K562 (cell line): ENCODE measurements around the gene ACER3. TPM values are rescaled to one million over a fixed set of nuclear protein-coding genes. Genes with fewer than 3 reads are reported as not detected.
A peak's percentile ranks its signal among the peaks of the same experiment; 100 is the strongest.

Experiments used
- ADNP ChIP-seq: fragments of 200-800 bp; sonication (Bioruptor generic); IDR thresholded peaks from 2 replicates; pipeline ENCODE4 v1.6.1; 2016; ENCODE audit warnings: missing genetic modification characterization, missing compliant biosample characterization
- AFF4 ChIP-seq: sonication (generic); formaldehyde crosslinking; IDR thresholded peaks from 2 replicates; pipeline ENCODE4 v1.8.0; 2023; ENCODE audit warnings: mild to moderate bottlenecking, missing genetic modification reagents
- BRF1 ChIP-seq: IDR thresholded peaks from 3 replicates; pipeline ENCODE4 v1.6.1; 2011; ENCODE audit warnings: borderline replicate concordance, mild to moderate bottlenecking; ENCODE audit not compliant: insufficient read length; ENCODE audit errors: extremely low read depth
- CTCF ChIP-seq, 3 experiments: IDR thresholded peaks in 2 of 3; conservative IDR thresholded peaks in 1 of 3; 2 replicates each; pipeline ENCODE4 v1.5.1; 2011 to 2012; ENCODE audit warnings: low read length in 3 of 3, mild to moderate bottlenecking in 3 of 3, control low read depth in 2 of 3, improper control_type of control experiment in 1 of 3, inconsistent platforms in 1 of 3, low read depth in 1 of 3, mixed read lengths in 1 of 3, moderate library complexity in 1 of 3; ENCODE audit not compliant: insufficient read depth in 2 of 3
- EHMT2 ChIP-seq: fragments of 450-650 bp; IDR thresholded peaks from 2 replicates; pipeline ENCODE4 v1.6.1; 2018; ENCODE audit warnings: antibody characterized with exemption
- KLF1 ChIP-seq: fragments of 450-650 bp; IDR thresholded peaks from 2 replicates; pipeline ENCODE4 v1.6.1; 2016; ENCODE audit warnings: missing genetic modification characterization, missing compliant biosample characterization
- MED1 ChIP-seq: sonication (generic); formaldehyde crosslinking; IDR thresholded peaks from 2 replicates; pipeline ENCODE4 v1.8.1; 2023; ENCODE audit warnings: missing genetic modification reagents, borderline replicate concordance
- MEF2D ChIP-seq: conservative IDR thresholded peaks from 2 replicates; pipeline ENCODE4 v1.6.1; 2016; ENCODE audit warnings: low read depth, missing genetic modification characterization, missing compliant biosample characterization
- NFYB ChIP-seq: IDR thresholded peaks from 2 replicates; pipeline ENCODE4 v1.6.1; 2011; ENCODE audit warnings: mild to moderate bottlenecking, moderate library complexity; ENCODE audit not compliant: insufficient read length; ENCODE audit errors: extremely low read depth
- SAFB ChIP-seq: fragments of 200-400 bp; formaldehyde crosslinking; IDR thresholded peaks from 2 replicates; pipeline ENCODE4 v1.6.1; 2017; ENCODE audit warnings: low read depth, low read length, borderline replicate concordance
- SAP30 ChIP-seq: fragments of 200-600 bp; sonication (generic); IDR thresholded peaks from 2 replicates; pipeline ENCODE4 v1.6.1; 2012; ENCODE audit warnings: borderline replicate concordance, low read depth, mild to moderate bottlenecking, moderate library complexity, low read length, control low read depth, inconsistent platforms; ENCODE audit not compliant: insufficient read depth, poor library complexity, severe bottlenecking
- SREBF2 ChIP-seq: sonication (generic); formaldehyde crosslinking; IDR thresholded peaks from 2 replicates; pipeline ENCODE4 v1.4.0; 2020; ENCODE audit warnings: mild to moderate bottlenecking, missing genetic modification reagents
- TAF1 ChIP-seq: IDR thresholded peaks from 2 replicates; pipeline ENCODE4 v1.6.1; 2011; ENCODE audit warnings: mild to moderate bottlenecking, low read length, moderate library complexity; ENCODE audit not compliant: insufficient read depth, control insufficient read depth, severe bottlenecking; ENCODE audit errors: extremely low read depth
- THRB ChIP-seq: fragments of 450-650 bp; formaldehyde crosslinking; conservative IDR thresholded peaks from 2 replicates; pipeline ENCODE4 v1.4.0; 2022; ENCODE audit warnings: mild to moderate bottlenecking, missing genetic modification characterization
- ZHX1 ChIP-seq: fragments of 150-350 bp; conservative IDR thresholded peaks from 2 replicates; pipeline ENCODE4 v1.6.1; 2014; ENCODE audit warnings: low read length
- polyA plus RNA-seq, 8 experiments: library from polyadenylated mRNA; depleted of rRNA in 4 of 8; stranded (reverse) in 5 of 8; unstranded in 3 of 8; fragments of >200 nt; fragmentation: Nextera tagmentation in 2 of 8; fragmentation: Illumina TruSeq in 1 of 8; extraction: Ambion mirVana in 2 of 8; extraction: Trizol in 1 of 8; gene quantifications; 2 replicates each; pipeline versions ENCODE4 v1.2.1 to v1.2.3, GENCODE V29; 2011 to 2014; ENCODE audit warnings: inconsistent platforms in 1 of 8, missing spikeins in 1 of 8
- total RNA-seq, 7 experiments: library from RNA; depleted of rRNA in 6 of 7; stranded (reverse); fragments of >200 nt in 6 of 7; fragmentation: Illumina TruSeq in 2 of 7; extraction: Trizol in 2 of 7; gene quantifications; 2 replicates each; pipeline versions ENCODE4 v1.2.1 to v1.2.3, GENCODE V29; 2011 to 2021; ENCODE audit warnings: low replicate concordance in 1 of 7

ACER3 gene
- total and polyA plus RNA-seq, 9 of the 15 experiments (the other 6 are each of a cell fraction or from before 2014, with no cell fraction given) = 2.0 to 23.8 (median 9.5) TPM

- TF ChIP-seq ZHX1 = no peak
- no peak for TF ChIP-seq NFYB
- no peak for TF ChIP-seq TAF1
- no peak for TF ChIP-seq BRF1
- no peak for TF ChIP-seq SAP30
- no peak for TF ChIP-seq KLF1 (tag)
- peak; percentile 82; the same call in 1 of the 2 replicates for TF ChIP-seq EHMT2
- no peak for TF ChIP-seq THRB (CRISPR knock-in tag)
- TF ChIP-seq CTCF (IDR thresholded peaks at IDR 0.05 in 2 of 3, conservative IDR thresholded peaks at IDR 0.05 in 1 of 3; ENCODE audit: insufficient read depth in 2 of 3, low read depth in 1 of 3, low read length in 3 of 3) = no peak
- peak; percentile 69; the same call in 1 of the 2 replicates for TF ChIP-seq ADNP
- no peak; the same call in 1 of the 2 replicates for TF ChIP-seq MEF2D
- TF ChIP-seq SAFB = no peak
- TF ChIP-seq AFF4 (CRISPR knock-in tag) = no peak
- TF ChIP-seq MED1 (CRISPR knock-in tag) = no peak
- TF ChIP-seq SREBF2 (CRISPR knock-in tag) = no peak
Measured at GRCh38 chr11:76824083-76824939, 36.4 kb upstream of the ACER3 start (continued).
